MCF 10A (cell line): ENCODE results near the gene SREBF1. TPM values are rescaled to one million over a fixed set of nuclear protein-coding genes. Genes with fewer than 3 reads are reported as not detected.
A peak's percentile ranks its signal among the peaks of the same experiment; 100 is the strongest.

ENCODE experiments used
- BruUV-seq: library from RNA; stranded (reverse); fragments of 400-500 nt; replicated peaks from 2 replicates; lab custom pipeline; 2021; lab: Mats Ljungman, UMichigan
- CTCF ChIA-PET: fragments of 300-600 bp; sonication (Branson Sonifier 250); formaldehyde crosslinking; extraction: SDS; loops from one replicate; lab custom pipeline; 2021; ENCODE audit warnings: antibody characterized with exemption, inconsistent platforms; lab: Yijun Ruan, JAX
- POLR2A ChIA-PET: fragments of 300-600, 350-650 bp; sonication (Branson Sonifier 250); formaldehyde crosslinking; extraction: SDS; loops from one replicate; lab custom pipeline; 2020; ENCODE audit warnings: antibody characterized with exemption, inconsistent platforms; lab: Yijun Ruan, JAX
- DNase-seq: peaks from one replicate; pipeline ENCODE4 v3.0.0-alpha.2; 2018; ENCODE audit not compliant: unreplicated experiment
- H3K27ac Mint-ChIP-seq: one replicate; pipeline ENCODE4 v1.8.0; 2022; ENCODE audit warnings: mild to moderate bottlenecking, low read depth, mixed read lengths; ENCODE audit not compliant: unreplicated experiment
- H3K27me3 Mint-ChIP-seq: one replicate; pipeline ENCODE4 v1.8.0; 2022; ENCODE audit warnings: mixed read lengths; ENCODE audit not compliant: insufficient read depth, unreplicated experiment
- H3K36me3 Mint-ChIP-seq: one replicate; pipeline ENCODE4 v1.8.0; 2022; ENCODE audit warnings: mild to moderate bottlenecking, moderate library complexity, mixed read lengths; ENCODE audit not compliant: insufficient read depth, unreplicated experiment
- H3K4me1 Mint-ChIP-seq: one replicate; pipeline ENCODE4 v1.8.0; 2022; ENCODE audit warnings: mixed read lengths; ENCODE audit not compliant: insufficient read depth, unreplicated experiment
- H3K4me3 Mint-ChIP-seq: one replicate; pipeline ENCODE4 v1.8.0; 2022; ENCODE audit warnings: mild to moderate bottlenecking, moderate library complexity, mixed read lengths; ENCODE audit not compliant: unreplicated experiment
- H3K9me3 Mint-ChIP-seq: one replicate; pipeline ENCODE4 v1.8.0; 2022; ENCODE audit warnings: mixed read lengths; ENCODE audit not compliant: unreplicated experiment
- CTCF ChIP-seq: fragments of 200-600 bp; IDR thresholded peaks from one replicate; pipeline ENCODE4 v1.8.0; 2022; ENCODE audit warnings: antibody characterized with exemption, mild to moderate bottlenecking; ENCODE audit not compliant: unreplicated experiment
- intact Hi-C: fragments of 100-400 bp; cut with micrococcal nuclease; formaldehyde crosslinking; loops from 2 replicates; pipeline ENCODE4 v1.14.1; 2022
- total RNA-seq: library from RNA; stranded (reverse); gene quantifications from 2 replicates; pipeline ENCODE4 v1.2.3, GENCODE V29; 2022

SREBF1 gene
- total RNA-seq, 1 experiment from 2014 or later, result 87.1 TPM

GRCh38 chr17:17768424-17769088 is 68.2 kb downstream of the SREBF1 start:
- Mint-ChIP-seq H3K4me1 (peaks cover 42% of the 10 kb centered on the region), H3K27me3 (no peaks in the 10 kb centered on the region), H3K4me3 (no peak overlapping the region), H3K27ac (peak overlapping the region; percentile 89), H3K36me3 (peaks cover 24% of the 10 kb centered on the region), H3K9me3 (no peaks in the 10 kb centered on the region)
- intact Hi-C loops, result no loop called here
- BruUV-seq, result no TSS peak
- DNase-seq, result peak; percentile 18
- ChIA-PET POLR2A (no interaction called here), CTCF (interaction anchor here (0.7 to 0.8 kb wide), 2 partner anchors 22 to 88 kb away, joined by 3 read pairs; no protein-coding TSS in a partner anchor)
- no peak for TF ChIP-seq CTCF

GRCh38 chr17:17767887-17768418 is 68.8 kb downstream of the SREBF1 start:
- ChIA-PET POLR2A (no interaction called here), CTCF (interaction anchor here (0.7 to 0.8 kb wide), 2 partner anchors 21 to 88 kb away, joined by 3 read pairs; no protein-coding TSS in a partner anchor)
- DNase-seq, result no peak
- Mint-ChIP-seq H3K36me3 (peaks cover 30% of the 10 kb centered on the region), H3K9me3 (no peaks in the 10 kb centered on the region), H3K27ac (peak overlapping the region; percentile 89), H3K27me3 (no peaks in the 10 kb centered on the region), H3K4me3 (no peak overlapping the region), H3K4me1 (peaks cover 36% of the 10 kb centered on the region)
- intact Hi-C loops, result no loop called here
- no TSS peak for BruUV-seq
- TF ChIP-seq CTCF, result no peak

GRCh38 chr17:17767154-17767869 is 69.5 kb downstream of the SREBF1 start:
- Mint-ChIP-seq H3K36me3 (peaks cover 26% of the 10 kb centered on the region), H3K27me3 (no peaks in the 10 kb centered on the region), H3K9me3 (no peaks in the 10 kb centered on the region), H3K4me3 (no peak overlapping the region), H3K4me1 (peaks cover 29% of the 10 kb centered on the region), H3K27ac (no peak overlapping the region)
- no peak for TF ChIP-seq CTCF
- DNase-seq, result no peak
- BruUV-seq, result no TSS peak
- CTCF ChIA-PET, result interaction anchor here (0.7 to 0.8 kb wide), 2 partner anchors 20 to 87 kb away, joined by 3 read pairs; no protein-coding TSS in a partner anchor
- POLR2A ChIA-PET, result no interaction called here
- intact Hi-C loops, result no loop called here

GRCh38 chr17:17766744-17767120 is 70.1 kb downstream of the SREBF1 start:
- DNase-seq, result no peak
- no peak overlapping the region for H3K27ac Mint-ChIP-seq
- intact Hi-C loops, result no loop called here
- BruUV-seq, result no TSS peak
- peaks cover 26% of the 10 kb centered on the region for H3K36me3 Mint-ChIP-seq
- no peaks in the 10 kb centered on the region for H3K9me3 Mint-ChIP-seq
- no peak overlapping the region for H3K4me3 Mint-ChIP-seq
- no peak for TF ChIP-seq CTCF
- ChIA-PET CTCF (interaction anchor here (0.6 kb wide), 1 partner anchor 266 kb away, joined by 3 read pairs; no protein-coding TSS in a partner anchor), POLR2A (no interaction called here)
- H3K27me3 Mint-ChIP-seq, result no peaks in the 10 kb centered on the region
- peaks cover 25% of the 10 kb centered on the region for H3K4me1 Mint-ChIP-seq
